HCT116 (cell line): ENCODE results near the gene GEMIN7. TPM values are rescaled to one million over a fixed set of nuclear protein-coding genes. Genes with fewer than 3 reads are reported as not detected.

Experiments used
- ATAC-seq: fragments of 200-7000 bp; cut with Tn5 transposase; 2 replicates; pipeline ENCODE4 v1.9.1; 2020; ENCODE audit warnings: mild to moderate bottlenecking, moderate library complexity
- BruUV-seq: library from RNA; stranded (reverse); fragments of 400-500 nt; replicated peaks from 2 replicates; lab custom pipeline; 2021; lab: Mats Ljungman, UMichigan
- CTCF ChIA-PET: fragments of 300-600 bp; sonication (Branson Sonifier 250); formaldehyde crosslinking; loops from one replicate; lab custom pipeline; 2021; ENCODE audit warnings: antibody characterized with exemption; lab: Charles Lee
- POLR2A ChIA-PET: fragments of 300-600, 350-600 bp; sonication (Branson Sonifier 250); formaldehyde crosslinking; loops from one replicate; lab custom pipeline; 2021; ENCODE audit warnings: antibody characterized with exemption; lab: Charles Lee
- RAD21 ChIA-PET, 2 experiments: fragments of 300-600 bp; sonication (Branson Sonifier 250); formaldehyde crosslinking; loops; one replicate each; lab custom pipeline; 2023; ENCODE audit warnings: low total read pairs in 2 of 2; ENCODE audit not compliant: uncharacterized antibody in 2 of 2, unreplicated experiment in 2 of 2, low non-redundant PET in 1 of 2; lab: Charles Lee
- DNase-seq: peaks from one replicate; pipeline ENCODE4 v3.0.0-alpha.2; 2010; ENCODE audit warnings: low read depth, low spot score
- H2AFZ ChIP-seq: fragments of 200-600 bp; shearing (Covaris generic), sonication (generic); 2 replicates; pipeline ENCODE4 v1.6.1; 2017; ENCODE audit warnings: low read depth, mixed run types, mixed read lengths, antibody characterized with exemption, low read length; ENCODE audit not compliant: poor library complexity, severe bottlenecking
- H3K27ac ChIP-seq: 2 replicates; pipeline ENCODE4 v1.5.1; 2012; ENCODE audit warnings: low read depth, low read length
- H3K27me3 ChIP-seq: fragments of 200-600 bp; sonication (generic); 2 replicates; pipeline ENCODE4 v1.6.1; 2016; ENCODE audit warnings: mixed run types, low read length, mixed read lengths; ENCODE audit not compliant: insufficient read depth
- H3K36me3 ChIP-seq, 2 experiments: fragments of 200-500 bp in 1 of 2; fragments of 200-600 bp in 1 of 2; sonication (Bioruptor generic) in 1 of 2; sonication (generic) in 1 of 2; 2 replicates each; pipeline versions ENCODE4 v1.5.1 to v1.6.1; 2014 to 2016; ENCODE audit warnings: low read length in 2 of 2, inconsistent platforms in 1 of 2, mixed read lengths in 1 of 2, mixed run types in 1 of 2; ENCODE audit not compliant: insufficient read depth in 2 of 2, control insufficient read depth in 1 of 2
- H3K4me1 ChIP-seq, 2 experiments: fragments of 200-600 bp in 1 of 2; sonication (generic) in 1 of 2; 2 replicates each; pipeline versions ENCODE4 v1.5.1 to v1.6.1; 2012 to 2017; ENCODE audit warnings: low read length in 2 of 2, inconsistent platforms in 1 of 2, mild to moderate bottlenecking in 1 of 2, mixed read lengths in 1 of 2, mixed run types in 1 of 2, moderate library complexity in 1 of 2; ENCODE audit not compliant: insufficient read depth in 2 of 2, control insufficient read depth in 1 of 2
- H3K4me2 ChIP-seq: fragments of 200-600 bp; sonication (generic); 2 replicates; pipeline ENCODE4 v1.6.1; 2017; ENCODE audit warnings: mixed run types, low read length, mixed read lengths
- H3K4me3 ChIP-seq, 2 experiments: fragments of 200-600 bp in 1 of 2; sonication (generic) in 1 of 2; replicated peaks in 1 of 2; 2 replicates each; pipeline ENCODE4 v1.5.1; 2011 to 2016; ENCODE audit warnings: low read length in 2 of 2, control low read depth in 1 of 2, low read depth in 1 of 2, mild to moderate bottlenecking in 1 of 2, mixed read lengths in 1 of 2, mixed run types in 1 of 2
- H3K79me2 ChIP-seq: fragments of 200-600 bp; sonication (generic); 2 replicates; pipeline ENCODE4 v1.6.1; 2017; ENCODE audit warnings: mild to moderate bottlenecking, mixed run types, low read length, moderate library complexity, mixed read lengths; ENCODE audit not compliant: insufficient read depth
- H3K9ac ChIP-seq: fragments of 200-600 bp; sonication (generic); 2 replicates; pipeline ENCODE4 v1.6.1; 2016; ENCODE audit warnings: low read length, mixed read lengths
- H3K9me2 ChIP-seq: fragments of 200-600 bp; sonication (generic), shearing (Covaris generic); 2 replicates; pipeline ENCODE4 v1.6.1; 2017; ENCODE audit warnings: mixed run types, mild to moderate bottlenecking, moderate library complexity; ENCODE audit not compliant: insufficient read depth
- H3K9me3 ChIP-seq, 2 experiments: fragments of 200-500 bp in 1 of 2; fragments of 200-600 bp in 1 of 2; sonication (Bioruptor generic) in 1 of 2; sonication (generic) in 1 of 2; 2 replicates each; pipeline ENCODE4 v1.6.1; 2014 to 2017; ENCODE audit warnings: low read length in 2 of 2, mixed read lengths in 2 of 2, inconsistent platforms in 1 of 2, low read depth in 1 of 2, mild to moderate bottlenecking in 1 of 2, mixed run types in 1 of 2, moderate library complexity in 1 of 2; ENCODE audit not compliant: control insufficient read depth in 1 of 2, insufficient read depth in 1 of 2
- H4K20me1 ChIP-seq: fragments of 200-600 bp; sonication (generic), shearing (Covaris generic); 2 replicates; pipeline ENCODE4 v1.6.1; 2017; ENCODE audit warnings: mixed run types, mild to moderate bottlenecking, moderate library complexity; ENCODE audit not compliant: insufficient read depth
- ATF3 ChIP-seq: IDR thresholded peaks from 2 replicates; pipeline ENCODE4 v1.6.1; 2012
- CBX3 ChIP-seq: IDR thresholded peaks from 2 replicates; pipeline ENCODE4 v1.6.1; 2012; ENCODE audit warnings: low read depth
- CEBPB ChIP-seq: IDR thresholded peaks from 2 replicates; pipeline ENCODE4 v1.6.1; 2012; ENCODE audit warnings: low read depth
- CTCF ChIP-seq, 3 experiments: fragments of 200-600 bp in 1 of 3; sonication (generic) in 1 of 3; IDR thresholded peaks in 2 of 3; conservative IDR thresholded peaks in 1 of 3; 2 replicates each; pipeline ENCODE4 v1.5.1; 2012 to 2017; ENCODE audit warnings: low read depth in 2 of 3, low read length in 2 of 3, antibody characterized with exemption in 1 of 3, borderline replicate concordance in 1 of 3, control low read depth in 1 of 3, mild to moderate bottlenecking in 1 of 3, mixed read lengths in 1 of 3, mixed run types in 1 of 3, moderate library complexity in 1 of 3; ENCODE audit not compliant: insufficient read depth in 1 of 3
- EGR1 ChIP-seq: IDR thresholded peaks from 2 replicates; pipeline ENCODE4 v1.6.1; 2012; ENCODE audit warnings: low read depth
- EZH2 ChIP-seq: fragments of 200-600 bp; sonication (generic); IDR thresholded peaks from 2 replicates; pipeline ENCODE4 v1.6.1; 2017; ENCODE audit warnings: antibody characterized with exemption, mixed run types
- FOSL1 ChIP-seq: IDR thresholded peaks from 2 replicates; pipeline ENCODE4 v1.6.1; 2012; ENCODE audit warnings: low read depth
- POLR2A ChIP-seq: IDR thresholded peaks from 2 replicates; pipeline ENCODE4 v1.7.0; 2011; ENCODE audit warnings: borderline replicate concordance; ENCODE audit not compliant: insufficient read depth, insufficient read length; ENCODE audit errors: extremely low read depth
- POLR2AphosphoS5 ChIP-seq: IDR thresholded peaks from 2 replicates; pipeline ENCODE4 v1.6.1; 2011; ENCODE audit warnings: mild to moderate bottlenecking, low read depth, low read length, moderate library complexity
- RAD21 ChIP-seq: IDR thresholded peaks from 2 replicates; pipeline ENCODE4 v1.6.1; 2012; ENCODE audit warnings: low read depth, mild to moderate bottlenecking
- SP1 ChIP-seq: IDR thresholded peaks from 2 replicates; pipeline ENCODE4 v1.6.1; 2012; ENCODE audit warnings: low read depth
- SRF ChIP-seq: IDR thresholded peaks from 2 replicates; pipeline ENCODE4 v1.6.1; 2012; ENCODE audit warnings: low read depth
- YY1 ChIP-seq: IDR thresholded peaks from 2 replicates; pipeline ENCODE4 v1.6.1; 2011; ENCODE audit warnings: low read length, low read depth, moderate library complexity, mild to moderate bottlenecking; ENCODE audit not compliant: insufficient replicate concordance; ENCODE audit errors: extremely low read depth
- ZBTB33 ChIP-seq: IDR thresholded peaks from 2 replicates; pipeline ENCODE4 v1.6.1; 2011; ENCODE audit warnings: mild to moderate bottlenecking, low read length, moderate library complexity; ENCODE audit not compliant: insufficient replicate concordance; ENCODE audit errors: extremely low read depth
- ZFX ChIP-seq: fragments of 450-650 bp; IDR thresholded peaks from 2 replicates; pipeline ENCODE4 v1.6.1; 2017
- ZNF274 ChIP-seq: fragments of 200-500 bp; sonication (Bioruptor generic); IDR thresholded peaks from 2 replicates; pipeline ENCODE4 v1.6.1; 2014; ENCODE audit warnings: mild to moderate bottlenecking, low read depth, low read length, inconsistent platforms
- intact Hi-C: fragments of 100-400 bp; cut with micrococcal nuclease; formaldehyde crosslinking; loops from 2 replicates; pipeline ENCODE4 v1.10.0; 2022
- total RNA-seq: library from RNA; stranded (reverse); gene quantifications from one replicate; pipeline ENCODE4 v1.2.1, GENCODE V29; 2021; ENCODE audit not compliant: unreplicated experiment

GEMIN7 gene
- total RNA-seq, 1 experiment from 2014 or later = 35.4 TPM

DNA sequence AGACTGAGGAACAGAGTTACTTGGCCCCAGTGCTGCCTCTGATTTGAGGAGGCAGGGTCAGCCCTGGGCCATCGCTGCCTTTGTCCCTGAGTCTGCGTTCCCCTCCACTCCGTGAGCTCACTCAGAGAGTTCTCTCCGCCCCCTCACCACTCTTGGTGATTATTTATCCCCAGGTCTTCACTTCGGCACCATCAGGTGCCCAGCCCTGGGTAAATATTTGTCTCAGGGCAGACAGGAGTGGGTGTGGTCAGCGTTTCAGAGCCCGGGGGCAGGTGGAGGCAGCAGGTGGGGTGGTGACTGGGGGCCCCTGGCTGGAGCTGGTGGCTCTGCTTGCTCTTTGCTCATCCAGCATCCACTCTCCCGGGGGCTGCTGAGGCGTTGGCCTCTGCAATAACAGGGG is 34.6 kb downstream of the GEMIN7 start:
- CTCF ChIA-PET = interaction anchor here (0.7 kb wide), 1 partner anchor 54 kb away, joined by 3 read pairs; no protein-coding TSS in a partner anchor
- BruUV-seq = no TSS peak
- TF ChIP-seq RAD21 = no peak
- TF ChIP-seq ZBTB33 = no peak
- no peak for TF ChIP-seq EZH2
- no peak for TF ChIP-seq EGR1
- no peak for TF ChIP-seq ZFX
- TF ChIP-seq YY1 = no peak
- no peak for TF ChIP-seq CBX3
- no peak for TF ChIP-seq CTCF (IDR thresholded peaks at IDR 0.05 in 2 of 3, conservative IDR thresholded peaks at IDR 0.05 in 1 of 3; ENCODE audit: borderline replicate concordance in 1 of 3, insufficient read depth in 1 of 3, low read depth in 2 of 3, low read length in 2 of 3)
- TF ChIP-seq CEBPB = no peak
- no peak for TF ChIP-seq POLR2A
- no peak for TF ChIP-seq POLR2AphosphoS5
- TF ChIP-seq SRF = no peak
- no peak for TF ChIP-seq SP1
- TF ChIP-seq ATF3 = no peak
- no peak for TF ChIP-seq ZNF274
- no peak for TF ChIP-seq FOSL1
- Histone ChIP-seq H3K4me3 (no peak overlapping the region), H3K27me3 (no peaks in the 10 kb centered on the region), H2AFZ (no peak overlapping the region), H3K79me2 (peaks cover 94% of the 10 kb centered on the region), H3K4me2 (no peak overlapping the region), H3K27ac (no peak overlapping the region), H3K36me3 (no peaks in the 10 kb centered on the region), H3K9me2 (no peaks in the 10 kb centered on the region), H3K9ac (no peak overlapping the region), H4K20me1 (0 out of 2 replicates have a peak, but pooled peaks cover 4% of the 10 kb centered on the region), H3K9me3 (no peaks in the 10 kb centered on the region), H3K4me1 (peaks cover 4 to 13% of the 10 kb centered on the region in 2 experiments; a peak in 1 of 4 replicates)
- POLR2A ChIA-PET = no interaction called here
- DNase-seq (no peak), ATAC-seq (no peak)
- intact Hi-C loops = no loop called here
- RAD21 ChIA-PET = no interaction called here
